Keratinocyte (primary cell): ENCODE data around the gene CHST15. TPM values are rescaled to one million over a fixed set of nuclear protein-coding genes. Genes with fewer than 3 reads are reported as not detected.

Source experiments
- DNase-seq: peaks from one replicate; pipeline ENCODE4 v3.0.0-alpha.2; 2011; ENCODE audit warnings: low read depth, missing footprints, low spot score
- FAIRE-seq: peaks from 2 replicates; lab custom pipeline; 2011; peaks lifted over from hg19 to GRCh38; lab: Jason Lieb, UNC
- H2AFZ ChIP-seq: 2 replicates; pipeline ENCODE4 v1.6.0; 2012; ENCODE audit warnings: low read length, control low read depth, inconsistent platforms; ENCODE audit not compliant: control insufficient read depth
- H3K27ac ChIP-seq: 2 replicates; pipeline ENCODE4 v1.5.1; 2011; ENCODE audit warnings: low read length; ENCODE audit not compliant: control insufficient read depth, insufficient read depth
- H3K27me3 ChIP-seq: 3 replicates; pipeline ENCODE4 v1.6.0; 2011; ENCODE audit warnings: low read length; ENCODE audit not compliant: control insufficient read depth, insufficient read depth; ENCODE audit errors: extremely low read depth
- H3K36me3 ChIP-seq, 2 experiments: 2 replicates in 1 of 2; 3 replicates in 1 of 2; pipeline ENCODE4 v1.5.1; 2011; ENCODE audit warnings: low read length in 2 of 2, mild to moderate bottlenecking in 1 of 2; ENCODE audit not compliant: control insufficient read depth in 2 of 2, insufficient read depth in 2 of 2; ENCODE audit errors: extremely low read depth in 1 of 2
- H3K4me1 ChIP-seq: 3 replicates; pipeline ENCODE4 v1.5.1; 2011; ENCODE audit warnings: low read length; ENCODE audit not compliant: control insufficient read depth, insufficient read depth; ENCODE audit errors: extremely low read depth
- H3K4me2 ChIP-seq: 3 replicates; pipeline ENCODE4 v1.6.0; 2011; ENCODE audit warnings: low read depth, low read length; ENCODE audit not compliant: control insufficient read depth, insufficient read depth; ENCODE audit errors: extremely low read depth
- H3K4me3 ChIP-seq, 3 experiments: fragments of 200-600 bp in 1 of 3; sonication (generic) in 1 of 3; 2 replicates in 2 of 3; 3 replicates in 1 of 3; pipeline ENCODE4 v1.5.1; 2011 to 2016; ENCODE audit warnings: low read length in 3 of 3, mild to moderate bottlenecking in 3 of 3, control low read depth in 2 of 3, inconsistent platforms in 1 of 3, low read depth in 1 of 3, mixed read lengths in 1 of 3, mixed run types in 1 of 3, moderate library complexity in 1 of 3; ENCODE audit not compliant: control insufficient read depth in 2 of 3, insufficient read depth in 2 of 3; ENCODE audit errors: extremely low read depth in 1 of 3
- H3K79me2 ChIP-seq: 2 replicates; pipeline ENCODE4 v1.6.0; 2012; ENCODE audit warnings: low read length; ENCODE audit not compliant: control insufficient read depth, insufficient read depth
- H3K9ac ChIP-seq: 3 replicates; pipeline ENCODE4 v1.6.0; 2011; ENCODE audit warnings: low read length; ENCODE audit not compliant: control insufficient read depth, insufficient read depth; ENCODE audit errors: extremely low read depth
- H3K9me1 ChIP-seq: 3 replicates; pipeline ENCODE4 v1.6.0; 2011; ENCODE audit warnings: low read length; ENCODE audit not compliant: control insufficient read depth, insufficient read depth; ENCODE audit errors: extremely low read depth
- H3K9me3 ChIP-seq: 2 replicates; pipeline ENCODE4 v1.5.1; 2012; ENCODE audit warnings: low read depth, low read length; ENCODE audit not compliant: control insufficient read depth
- H4K20me1 ChIP-seq: 3 replicates; pipeline ENCODE4 v1.6.0; 2011; ENCODE audit warnings: low read length; ENCODE audit not compliant: control insufficient read depth, insufficient read depth; ENCODE audit errors: extremely low read depth
- CTCF ChIP-seq, 3 experiments: IDR thresholded peaks in 1 of 3; conservative IDR thresholded peaks in 1 of 3; optimal IDR thresholded peaks in 1 of 3; 2 replicates in 2 of 3; 3 replicates in 1 of 3; pipeline versions ENCODE3 to v1.5.1; 2011; ENCODE audit warnings: low read length in 3 of 3, mild to moderate bottlenecking in 3 of 3, moderate library complexity in 2 of 3, control low read depth in 1 of 3, inconsistent platforms in 1 of 3; ENCODE audit not compliant: insufficient read depth in 2 of 3; ENCODE audit errors: extremely low read depth in 1 of 3
- EZH2 ChIP-seq: IDR thresholded peaks from one replicate; pipeline ENCODE4 v1.6.1; 2012; ENCODE audit warnings: inconsistent platforms, mild to moderate bottlenecking, low read length, moderate library complexity
- dilution Hi-C: fragments of 300-500 bp; cut with MboI; formaldehyde crosslinking; loops from one replicate; pipeline ENCODE4 v1.7.0; 2020; ENCODE audit warnings: low sequenced_read_pairs; ENCODE audit not compliant: extremely low pct_ligation_motif_present
- polyA plus RNA-seq, 5 experiments: library from polyadenylated mRNA; depleted of rRNA in 3 of 5; stranded (reverse) in 3 of 5; stranded (forward) in 1 of 5; unstranded in 1 of 5; fragments of >200 nt; gene quantifications; 1 replicate in 1 of 5; 2 replicates in 3 of 5; 3 replicates in 1 of 5; pipeline versions ENCODE4 v1.2.1 to v1.2.3, GENCODE V29; 2011 to 2012; ENCODE audit warnings: missing spikeins in 2 of 5, low read depth in 1 of 5, low replicate concordance in 1 of 5

CHST15 gene
- polyA plus RNA-seq, 1 donor (not counting 4 experiments of a cell fraction or from before 2014, with no cell fraction given) = 24.5 TPM

GRCh38 chr10:124036746-124037145 is 56.7 kb downstream of the CHST15 start:
- Histone ChIP-seq H3K9me3 (no peaks in the 10 kb centered on the region), H3K9ac (no peak overlapping the region), H3K27me3 (no peaks in the 10 kb centered on the region), H3K4me1 (no peaks in the 10 kb centered on the region), H3K4me2 (no peak overlapping the region), H3K36me3 (peaks cover 31 to 36% of the 10 kb centered on the region in 2 experiments), H3K4me3 (no peak overlapping the region), H3K79me2 (no peaks in the 10 kb centered on the region), H3K27ac (no peak overlapping the region), H4K20me1 (peaks cover 2% of the 10 kb centered on the region), H3K9me1 (no peaks in the 10 kb centered on the region), H2AFZ (no peak overlapping the region)
- DNase-seq (no peak), FAIRE-seq (no peak)
- dilution Hi-C loops = no loop called here
- no peak for TF ChIP-seq CTCF (optimal IDR thresholded peaks at IDR 0.05 in 1 of 3, IDR thresholded peaks at IDR 0.05 in 1 of 3, conservative IDR thresholded peaks at IDR 0.05 in 1 of 3; ENCODE audit: extremely low read depth in 1 of 3, insufficient read depth in 2 of 3, low read length in 3 of 3)
- TF ChIP-seq EZH2 = no peak

GRCh38 chr10:124035928-124036558 is 57.4 kb downstream of the CHST15 start:
- no peaks in the 10 kb centered on the region for H3K4me1 ChIP-seq
- H3K9me1 ChIP-seq = no peaks in the 10 kb centered on the region
- DNase-seq (no peak), FAIRE-seq (no peak)
- no peaks in the 10 kb centered on the region for H3K9me3 ChIP-seq
- dilution Hi-C loops = no loop called here
- no peak overlapping the region for H3K4me2 ChIP-seq
- H3K79me2 ChIP-seq = no peaks in the 10 kb centered on the region
- H3K4me3 ChIP-seq = no peak overlapping the region
- no peak overlapping the region for H2AFZ ChIP-seq
- no peak for TF ChIP-seq EZH2
- TF ChIP-seq CTCF (optimal IDR thresholded peaks at IDR 0.05 in 1 of 3, IDR thresholded peaks at IDR 0.05 in 1 of 3, conservative IDR thresholded peaks at IDR 0.05 in 1 of 3; ENCODE audit: extremely low read depth in 1 of 3, insufficient read depth in 2 of 3, low read length in 3 of 3) = no peak
- H3K36me3 ChIP-seq = peaks cover 31 to 36% of the 10 kb centered on the region in 2 experiments
- no peak overlapping the region for H3K9ac ChIP-seq
- H3K27ac ChIP-seq = no peak overlapping the region
- no peaks in the 10 kb centered on the region for H3K27me3 ChIP-seq
- H4K20me1 ChIP-seq = peaks cover 2% of the 10 kb centered on the region
